Endometrial microvascular endothelial cells (primary cell): ENCODE results near the gene CLEC18A. TPM values are rescaled to one million over a fixed set of nuclear protein-coding genes. Genes with fewer than 3 reads are reported as not detected.
"Not testable (repeated sequence)": the region's sequence is repeated elsewhere in the genome, so short reads cannot be mapped to it uniquely, and the experiment has no call there.

ENCODE experiments used
- in situ Hi-C: cut with HindIII; loops from 2 replicates; pipeline ENCODE4 v1.10.0; 2017; ENCODE audit warnings: low sequenced_read_pairs, low pct_unique_long_range_greater_than_20kb; ENCODE audit errors: inconsistent ontology term
- total RNA-seq: library from RNA; depleted of rRNA; stranded (reverse); fragments of >200 nt; gene quantifications from one replicate; pipeline ENCODE4 v1.2.3, GENCODE V29; 2015; ENCODE audit errors: inconsistent ontology term

CLEC18A gene
- total RNA-seq, 1 donor from 2014 or later: not detected

- in situ Hi-C loops: not testable (repeated sequence)
These were observed 57.5 kb downstream of the CLEC18A start for GRCh38 chr16:70008604-70009003.

- in situ Hi-C loops: not testable (repeated sequence)
These were observed 59.5 kb downstream of the CLEC18A start for GRCh38 chr16:70010615-70011014.

DNA sequence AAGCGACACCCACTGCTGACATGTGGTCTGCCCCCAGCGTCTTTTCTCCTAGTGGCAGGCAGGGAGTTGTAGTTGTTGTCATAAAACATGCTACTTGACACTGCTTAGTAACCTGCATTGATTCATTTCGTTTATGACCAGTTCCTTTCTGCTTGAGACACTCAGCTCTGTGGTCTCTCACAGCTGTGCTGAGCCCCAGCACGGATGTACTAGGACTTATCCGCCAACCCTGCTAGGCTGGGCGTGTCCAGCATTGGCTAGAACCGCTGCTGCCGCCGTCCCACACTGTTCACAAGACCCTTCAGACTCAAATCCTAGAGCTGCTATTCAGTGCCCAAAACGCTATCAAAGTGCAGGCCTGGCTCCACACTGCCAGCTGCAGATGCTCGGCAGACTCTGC is 60.0 kb downstream of the CLEC18A start:
- in situ Hi-C loops: not testable (repeated sequence)

DNA sequence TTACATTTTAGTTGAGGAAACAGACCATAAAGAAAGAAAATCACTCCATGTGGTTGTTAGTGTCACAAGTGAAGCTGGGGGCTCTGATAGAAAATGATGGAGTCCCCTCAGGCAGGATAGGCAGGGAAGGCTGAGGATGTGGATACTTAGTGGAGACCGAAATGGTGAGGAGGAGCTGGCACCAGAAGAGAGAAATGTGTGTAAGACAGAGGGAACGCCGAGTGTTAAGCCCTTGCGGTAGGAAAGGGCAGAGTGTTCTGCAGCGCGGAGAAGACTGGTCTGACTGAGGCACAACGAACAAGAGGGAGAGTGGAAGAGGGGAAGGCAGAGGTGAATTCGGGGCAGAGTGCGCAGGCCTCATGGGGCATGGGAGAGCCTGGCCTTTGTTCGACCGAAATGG is 61.2 kb downstream of the CLEC18A start:
- in situ Hi-C loops: not testable (repeated sequence)

DNA sequence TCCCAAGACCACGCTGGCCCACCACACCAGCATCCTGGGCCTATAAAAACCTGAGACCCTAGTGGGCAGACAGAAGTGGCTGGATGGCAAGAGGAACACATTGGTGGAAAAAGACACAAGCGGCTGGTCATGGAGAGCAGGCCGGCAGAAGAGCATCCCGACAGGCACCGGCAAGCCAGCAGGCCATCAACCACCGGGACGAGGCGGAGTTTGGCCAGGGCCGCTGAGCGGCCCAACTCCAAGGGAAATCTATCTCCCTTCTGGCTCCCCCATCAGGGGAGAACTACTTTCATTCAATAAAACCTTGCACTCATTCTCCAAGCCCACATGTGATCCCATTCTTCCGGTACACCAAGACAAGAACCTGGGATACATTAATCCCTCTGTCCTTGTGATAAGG is 61.8 kb downstream of the CLEC18A start:
- in situ Hi-C loops: not testable (repeated sequence)

Other genes with a start within 250 kb of the CLEC18A start
- gene NQO1, start 224.8 kb upstream of the CLEC18A start, total RNA-seq: 729 TPM
- 43.9 TPM for gene NOB1, start 196.4 kb upstream of the CLEC18A start, total RNA-seq
- gene WWP2, start 189.0 kb upstream of the CLEC18A start, total RNA-seq: 38.7 TPM
- 33.3 TPM for gene PDPR, start 163.0 kb downstream of the CLEC18A start, total RNA-seq
- not detected for gene CLEC18C, start 222.5 kb downstream of the CLEC18A start, total RNA-seq